Epidermal melanocyte (primary cell): ENCODE measurements around the gene TACC3.

Source experiments
- DNase-seq: peaks from one replicate; pipeline ENCODE4 v3.0.0; 2011; ENCODE audit warnings: low spot score; ENCODE audit not compliant: insufficient read length

The TACC3 gene

GRCh38 chr4:1759170-1759817 is 38.0 kb downstream of the TACC3 start:
- no peak for DNase-seq

- no peak for DNase-seq
These were observed 38.5 kb downstream of the TACC3 start for GRCh38 chr4:1759818-1760223.

- no peak for DNase-seq
These were observed 39.3 kb downstream of the TACC3 start for GRCh38 chr4:1760521-1761071.

GRCh38 chr4:1761130-1761689 is 39.9 kb downstream of the TACC3 start:
- DNase-seq: no peak

GRCh38 chr4:1762264-1763010 is 41.1 kb downstream of the TACC3 start:
- no peak for DNase-seq

GRCh38 chr4:1763070-1763549 is 41.8 kb downstream of the TACC3 start:
- no peak for DNase-seq

GRCh38 chr4:1763550-1764080 is 42.3 kb downstream of the TACC3 start:
- DNase-seq: peak; percentile 99

GRCh38 chr4:1764670-1765069 is 43.3 kb downstream of the TACC3 start:
- DNase-seq: no peak

GRCh38 chr4:1765409-1766072 is 44.2 kb downstream of the TACC3 start:
- no peak for DNase-seq

- DNase-seq: no peak
These were observed 45.1 kb downstream of the TACC3 start for GRCh38 chr4:1766106-1767060.

GRCh38 chr4:1767061-1767769 is 45.9 kb downstream of the TACC3 start:
- DNase-seq: no peak

GRCh38 chr4:1767770-1768366 is 46.5 kb downstream of the TACC3 start:
- DNase-seq: peak; percentile 76

GRCh38 chr4:1768367-1769034 is 47.2 kb downstream of the TACC3 start:
- DNase-seq: no peak

- no peak for DNase-seq
These were observed 48.4 kb downstream of the TACC3 start for GRCh38 chr4:1769692-1770091.

GRCh38 chr4:1770245-1770644 is 48.9 kb downstream of the TACC3 start:
- DNase-seq: no peak

- no peak for DNase-seq
These were observed 49.5 kb downstream of the TACC3 start for GRCh38 chr4:1770791-1771231.

- no peak for DNase-seq
These were observed 50.4 kb downstream of the TACC3 start for GRCh38 chr4:1771555-1772305.
